ENCODE measurements around the gene APCDD1. TPM values are rescaled to one million over a fixed set of nuclear protein-coding genes. Genes with fewer than 3 reads are reported as not detected.

Gene APCDD1
- total RNA-seq, 1 donor from 2014 or later = 110 TPM

- TF ChIP-seq CTCF (conservative IDR thresholded peaks at IDR 0.05) = no peak
- peaks cover 18% of the 10 kb centered on the region for H3K9me3 Mint-ChIP-seq
- no peak for DNase-seq (ENCODE audit: extremely low spot score, unreplicated experiment)
- H3K4me3 Mint-ChIP-seq = peak overlapping the region; percentile 54
- H3K27ac Mint-ChIP-seq = peak overlapping the region; percentile 92
- H3K27me3 Mint-ChIP-seq = no peaks in the 10 kb centered on the region
- H3K4me1 Mint-ChIP-seq (ENCODE audit: unreplicated experiment) = peaks cover 10% of the 10 kb centered on the region
- peaks cover 9% of the 10 kb centered on the region for H3K36me3 Mint-ChIP-seq
Observed at GRCh38 chr18:10417191-10417590, 37.2 kb upstream of the APCDD1 start.

- no peak for TF ChIP-seq CTCF (conservative IDR thresholded peaks at IDR 0.05)
- DNase-seq (ENCODE audit: extremely low spot score, unreplicated experiment) = no peak
- Mint-ChIP-seq H3K36me3 (peaks cover 9% of the 10 kb centered on the region), H3K4me3 (peak overlapping the region; percentile 54), H3K27me3 (no peaks in the 10 kb centered on the region), H3K4me1 (ENCODE audit: unreplicated experiment) (peaks cover 10% of the 10 kb centered on the region), H3K27ac (peak overlapping the region; percentile 92), H3K9me3 (peaks cover 18% of the 10 kb centered on the region)
Observed at GRCh38 chr18:10417664-10418063, 36.8 kb upstream of the APCDD1 start.

- peaks cover 18% of the 10 kb centered on the region for H3K9me3 Mint-ChIP-seq
- H3K36me3 Mint-ChIP-seq = peaks cover 9% of the 10 kb centered on the region
Observed at GRCh38 chr18:10418836-10419235, 35.6 kb upstream of the APCDD1 start.

GRCh38 chr18:10419420-10420103 lies 34.9 kb upstream of the APCDD1 start:
- H3K36me3 Mint-ChIP-seq = peaks cover 9% of the 10 kb centered on the region
- H3K27ac Mint-ChIP-seq = no peak overlapping the region
- no peak for TF ChIP-seq CTCF (conservative IDR thresholded peaks at IDR 0.05)
- no peak overlapping the region for H3K4me3 Mint-ChIP-seq
- H3K9me3 Mint-ChIP-seq = peaks cover 18% of the 10 kb centered on the region
- peaks cover 10% of the 10 kb centered on the region for H3K4me1 Mint-ChIP-seq (ENCODE audit: unreplicated experiment)
- no peak for DNase-seq (ENCODE audit: extremely low spot score, unreplicated experiment)
- no peaks in the 10 kb centered on the region for H3K27me3 Mint-ChIP-seq

More at GRCh38 chr18:10418836-10419235, 35.6 kb upstream of the APCDD1 start:
- no peaks in the 10 kb centered on the region for H3K27me3 Mint-ChIP-seq
- H3K4me1 Mint-ChIP-seq (ENCODE audit: unreplicated experiment) = peaks cover 10% of the 10 kb centered on the region
- no peak overlapping the region for H3K4me3 Mint-ChIP-seq
- DNase-seq (ENCODE audit: extremely low spot score, unreplicated experiment) = no peak
- peak overlapping the region; percentile 92 for H3K27ac Mint-ChIP-seq
- TF ChIP-seq CTCF (conservative IDR thresholded peaks at IDR 0.05) = no peak

GRCh38 chr18:10420561-10421352 lies 33.7 kb upstream of the APCDD1 start:
- Mint-ChIP-seq H3K9me3 (peaks cover 18% of the 10 kb centered on the region), H3K36me3 (peaks cover 9% of the 10 kb centered on the region), H3K4me1 (ENCODE audit: unreplicated experiment) (peaks cover 10% of the 10 kb centered on the region), H3K27me3 (no peaks in the 10 kb centered on the region), H3K27ac (no peak overlapping the region), H3K4me3 (no peak overlapping the region)
- no peak for DNase-seq (ENCODE audit: extremely low spot score, unreplicated experiment)
- no peak for TF ChIP-seq CTCF (conservative IDR thresholded peaks at IDR 0.05)

Data from type B pancreatic cell (in vitro differentiated cells).